PC-3 (cell line): ENCODE measurements around the gene KCNG2. TPM values are rescaled to one million over a fixed set of nuclear protein-coding genes. Genes with fewer than 3 reads are reported as not detected.

Experiments
- ATAC-seq: fragments of 200-7000 bp; cut with Tn5 transposase; 2 replicates; pipeline ENCODE4 v1.9.1; 2020; ENCODE audit warnings: mild to moderate bottlenecking, moderate library complexity
- BruUV-seq: library from RNA; stranded (reverse); fragments of 400-500 nt; replicated peaks from 2 replicates; lab custom pipeline; 2021; lab: Mats Ljungman, UMichigan
- CTCF ChIA-PET: fragments of 300-600 bp; sonication (Branson Sonifier 250); formaldehyde crosslinking; loops from one replicate; lab custom pipeline; 2022; ENCODE audit warnings: antibody characterized with exemption; lab: Charles Lee
- POLR2A ChIA-PET: fragments of 300-600 bp; sonication (Branson Sonifier 250); formaldehyde crosslinking; loops from one replicate; lab custom pipeline; 2022; ENCODE audit warnings: antibody characterized with exemption; ENCODE audit not compliant: unreplicated experiment; lab: Charles Lee
- DNase-seq: peaks from one replicate; pipeline ENCODE4 v3.0.0-alpha.2; 2015
- H2AFZ ChIP-seq: fragments of 300-600 bp; sonication (generic); 2 replicates; pipeline ENCODE4 v1.6.0; 2016; ENCODE audit warnings: antibody characterized with exemption, low read length
- H3F3A ChIP-seq: fragments of 300-600 bp; sonication (generic); one replicate; pipeline ENCODE4 v1.6.0; 2017; ENCODE audit warnings: antibody characterized with exemption, low read length, control low read depth, mild to moderate bottlenecking; ENCODE audit not compliant: unreplicated experiment
- H3K27ac ChIP-seq: fragments of 300-600 bp; sonication (generic); 2 replicates; pipeline ENCODE4 v1.5.1; 2016; ENCODE audit warnings: mild to moderate bottlenecking, low read length
- H3K27me3 ChIP-seq: fragments of 300-600 bp; sonication (generic); 2 replicates; pipeline ENCODE4 v1.6.1; 2016; ENCODE audit warnings: low read length, mixed read lengths
- H3K36me3 ChIP-seq: fragments of 300-600 bp; sonication (generic); 2 replicates; pipeline ENCODE4 v1.6.1; 2016; ENCODE audit warnings: low read depth, mixed run types, low read length, mixed read lengths
- H3K4me1 ChIP-seq: fragments of 300-600 bp; sonication (generic); 2 replicates; pipeline ENCODE4 v1.5.1; 2016; ENCODE audit warnings: low read length; ENCODE audit not compliant: insufficient read depth
- H3K4me2 ChIP-seq: fragments of 300-600 bp; sonication (generic); 2 replicates; pipeline ENCODE4 v1.6.0; 2016; ENCODE audit warnings: low read length
- H3K4me3 ChIP-seq: fragments of 300-600 bp; sonication (generic); 2 replicates; pipeline ENCODE4 v1.5.1; 2016; ENCODE audit warnings: mild to moderate bottlenecking, low read length, mixed read lengths
- H3K79me2 ChIP-seq: fragments of 300-600 bp; sonication (generic); 2 replicates; pipeline ENCODE4 v1.6.1; 2017; ENCODE audit warnings: low read length, mixed read lengths
- H3K9ac ChIP-seq: fragments of 300-600 bp; sonication (generic); 2 replicates; pipeline ENCODE4 v1.6.0; 2016; ENCODE audit warnings: mild to moderate bottlenecking, low read length
- H3K9me2 ChIP-seq: fragments of 300-600 bp; sonication (generic); replicated peaks from 2 replicates; pipeline ENCODE4 v1.6.1; 2016; ENCODE audit warnings: mixed run types, low read length, mixed read lengths
- H3K9me3 ChIP-seq: fragments of 300-600 bp; sonication (generic); 2 replicates; pipeline ENCODE4 v1.6.1; 2016; ENCODE audit warnings: low read length, mixed read lengths
- H4K20me1 ChIP-seq: fragments of 300-600 bp; sonication (generic); 2 replicates; pipeline ENCODE4 v1.6.1; 2016; ENCODE audit warnings: low read length, mixed read lengths
- EZH2 ChIP-seq: fragments of 300-600 bp; sonication (generic); IDR thresholded peaks from one replicate; pipeline ENCODE4 v1.6.1; 2017; ENCODE audit warnings: antibody characterized with exemption, mild to moderate bottlenecking, low read length; ENCODE audit not compliant: unreplicated experiment
- EZH2phosphoT487 ChIP-seq: fragments of 300-600 bp; sonication (generic); IDR thresholded peaks from 2 replicates; pipeline ENCODE4 v1.6.1; 2018; ENCODE audit warnings: mild to moderate bottlenecking, antibody characterized with exemption, low read length, borderline replicate concordance
- intact Hi-C: fragments of 100-400 bp; cut with micrococcal nuclease; formaldehyde crosslinking; loops from 2 replicates; pipeline ENCODE4 v1.9.0; 2023
- total RNA-seq: library from RNA; depleted of rRNA; stranded (reverse); fragments of >200 nt; gene quantifications from 2 replicates; pipeline ENCODE4 v1.2.3, GENCODE V29; 2014
- TF ChIP-seq, protein P1 (sequence below): fragments of 300-600 bp; sonication (generic); conservative IDR thresholded peaks from 2 replicates; pipeline ENCODE4 v1.5.1; 2017; ENCODE audit warnings: antibody characterized with exemption, low read depth, mild to moderate bottlenecking, low read length

KCNG2 gene
- total RNA-seq, 1 experiment from 2014 or later = not detected

DNA sequence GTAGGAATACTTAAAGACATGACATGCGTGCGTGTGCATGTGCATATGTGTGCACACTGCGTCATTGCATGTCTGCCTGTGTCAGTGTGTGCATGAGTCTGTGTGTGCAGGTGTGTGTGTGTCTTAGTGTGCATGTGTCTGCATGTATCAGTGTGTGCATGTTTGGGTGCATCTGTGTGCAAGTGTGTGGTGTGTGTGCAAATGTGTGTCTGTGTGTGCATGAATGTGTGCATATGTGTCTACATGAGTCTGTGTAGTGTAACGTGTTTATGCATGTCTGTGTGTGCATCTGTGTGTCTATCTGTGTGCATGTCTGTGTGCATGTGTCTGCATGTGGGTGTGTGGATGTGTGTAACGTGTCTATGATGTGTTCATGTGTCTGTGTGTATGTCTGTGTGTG, 30.5 kb downstream of the KCNG2 start:
- BruUV-seq = no TSS peak
- H3K4me1 ChIP-seq = no peaks in the 10 kb centered on the region
- DNase-seq = no peak
- ChIA-PET POLR2A (no interaction called here), CTCF (no interaction called here)
- no peaks in the 10 kb centered on the region for H4K20me1 ChIP-seq
- no peak overlapping the region for H3K4me3 ChIP-seq
- intact Hi-C loops = no loop called here
- H3K27me3 ChIP-seq = peaks cover 9% of the 10 kb centered on the region; the same call in 1 of the 2 replicates
- no peak overlapping the region for H3K4me2 ChIP-seq
- H3F3A ChIP-seq = no peaks in the 10 kb centered on the region
- H3K9me3 ChIP-seq = no peaks in the 10 kb centered on the region
- no peaks in the 10 kb centered on the region for H3K9me2 ChIP-seq
- no peak for ATAC-seq
- no peak overlapping the region for H2AFZ ChIP-seq
- no peak overlapping the region for H3K27ac ChIP-seq
- no peaks in the 10 kb centered on the region for H3K36me3 ChIP-seq
- H3K9ac ChIP-seq = no peak overlapping the region
- H3K79me2 ChIP-seq = no peaks in the 10 kb centered on the region
- TF ChIP-seq, protein P1, sequence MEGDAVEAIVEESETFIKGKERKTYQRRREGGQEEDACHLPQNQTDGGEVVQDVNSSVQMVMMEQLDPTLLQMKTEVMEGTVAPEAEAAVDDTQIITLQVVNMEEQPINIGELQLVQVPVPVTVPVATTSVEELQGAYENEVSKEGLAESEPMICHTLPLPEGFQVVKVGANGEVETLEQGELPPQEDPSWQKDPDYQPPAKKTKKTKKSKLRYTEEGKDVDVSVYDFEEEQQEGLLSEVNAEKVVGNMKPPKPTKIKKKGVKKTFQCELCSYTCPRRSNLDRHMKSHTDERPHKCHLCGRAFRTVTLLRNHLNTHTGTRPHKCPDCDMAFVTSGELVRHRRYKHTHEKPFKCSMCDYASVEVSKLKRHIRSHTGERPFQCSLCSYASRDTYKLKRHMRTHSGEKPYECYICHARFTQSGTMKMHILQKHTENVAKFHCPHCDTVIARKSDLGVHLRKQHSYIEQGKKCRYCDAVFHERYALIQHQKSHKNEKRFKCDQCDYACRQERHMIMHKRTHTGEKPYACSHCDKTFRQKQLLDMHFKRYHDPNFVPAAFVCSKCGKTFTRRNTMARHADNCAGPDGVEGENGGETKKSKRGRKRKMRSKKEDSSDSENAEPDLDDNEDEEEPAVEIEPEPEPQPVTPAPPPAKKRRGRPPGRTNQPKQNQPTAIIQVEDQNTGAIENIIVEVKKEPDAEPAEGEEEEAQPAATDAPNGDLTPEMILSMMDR = no peak
- TF ChIP-seq EZH2 (no peak), EZH2phosphoT487 (no peak)

DNA sequence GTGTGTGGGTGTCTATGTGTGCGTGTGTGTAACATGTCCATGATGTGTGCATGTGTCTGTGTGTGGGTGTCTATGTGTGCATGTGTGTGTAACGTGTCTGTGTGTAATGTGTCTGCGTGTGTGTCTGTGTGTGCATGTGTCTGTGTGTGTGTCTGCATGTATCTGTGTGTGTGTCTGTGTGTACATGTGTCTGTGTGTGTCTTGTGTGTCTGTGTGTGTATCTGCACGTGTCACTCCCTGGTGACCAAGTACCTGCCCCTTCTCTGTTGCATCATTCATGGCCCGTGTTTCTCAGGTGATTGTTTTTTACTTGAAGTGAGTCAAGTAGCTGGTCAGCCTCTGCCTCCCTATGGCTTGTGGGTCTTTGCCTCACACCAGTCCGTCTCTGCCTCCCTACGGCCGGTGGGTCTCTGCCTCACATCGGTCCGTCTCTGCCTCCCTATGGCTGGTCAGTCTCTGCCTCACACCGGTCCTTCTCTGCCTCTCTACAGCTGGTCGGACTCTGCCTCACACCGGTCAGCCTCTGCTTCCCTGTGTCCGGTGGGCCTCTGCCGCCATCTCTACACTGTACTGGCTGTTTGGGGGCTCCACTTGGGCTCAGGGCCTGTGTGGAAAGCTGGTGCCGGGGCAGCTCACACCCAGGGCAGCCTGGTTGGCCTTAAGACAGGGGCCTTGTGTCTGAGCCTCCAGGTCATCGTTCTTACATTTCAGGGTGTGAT, 31.6 kb downstream of the KCNG2 start:
- Histone ChIP-seq H3K27me3 (peaks cover 19% of the 10 kb centered on the region; the same call in 1 of the 2 replicates), H3K27ac (no peak overlapping the region), H3K9me2 (no peaks in the 10 kb centered on the region), H3F3A (no peaks in the 10 kb centered on the region), H3K4me3 (no peak overlapping the region), H3K9ac (no peak overlapping the region), H3K4me1 (no peaks in the 10 kb centered on the region), H3K4me2 (no peak overlapping the region), H3K36me3 (no peaks in the 10 kb centered on the region), H3K79me2 (no peaks in the 10 kb centered on the region), H3K9me3 (no peaks in the 10 kb centered on the region), H2AFZ (no peak overlapping the region), H4K20me1 (no peaks in the 10 kb centered on the region)
- DNase-seq (no peak), ATAC-seq (no peak)
- POLR2A ChIA-PET = no interaction called here
- CTCF ChIA-PET = no interaction called here
- no TSS peak for BruUV-seq
- TF ChIP-seq, protein P1 = no peak
- no peak for TF ChIP-seq EZH2
- TF ChIP-seq EZH2phosphoT487 = no peak
- intact Hi-C loops = no loop called here

DNA sequence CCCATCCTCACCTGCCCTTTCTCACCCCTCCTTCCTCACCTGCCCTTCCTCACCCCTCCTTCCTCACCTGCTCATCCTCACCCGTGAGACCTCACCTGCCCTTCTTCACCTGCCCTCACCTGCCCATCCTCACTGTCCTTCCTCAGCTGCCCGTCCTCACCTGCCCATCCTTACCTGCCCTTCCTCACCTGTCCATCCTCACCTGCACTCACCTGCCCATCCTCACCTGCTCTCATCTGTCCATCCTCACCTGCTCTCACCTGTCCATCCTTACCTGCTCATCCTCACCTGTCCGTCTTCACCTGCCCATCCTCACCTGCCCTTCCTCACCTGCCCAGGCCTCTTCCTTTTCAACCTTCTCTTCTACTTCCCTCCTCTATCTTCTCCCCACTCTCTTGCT, 34.4 kb downstream of the KCNG2 start:
- Histone ChIP-seq H3K4me2 (no peak overlapping the region), H3K9me3 (no peaks in the 10 kb centered on the region), H3F3A (no peaks in the 10 kb centered on the region), H4K20me1 (no peaks in the 10 kb centered on the region), H2AFZ (no peak overlapping the region), H3K4me1 (no peaks in the 10 kb centered on the region), H3K36me3 (no peaks in the 10 kb centered on the region), H3K79me2 (no peaks in the 10 kb centered on the region), H3K4me3 (no peak overlapping the region), H3K9me2 (no peaks in the 10 kb centered on the region), H3K27me3 (peaks cover 48% of the 10 kb centered on the region), H3K9ac (no peak overlapping the region), H3K27ac (no peak overlapping the region)
- DNase-seq (no peak), ATAC-seq (no peak)
- intact Hi-C loops = no loop called here
- TF ChIP-seq, protein P1 = no peak
- TF ChIP-seq EZH2 = no peak
- no TSS peak for BruUV-seq
- ChIA-PET POLR2A (no interaction called here), CTCF (no interaction called here)
